Right atrium auricular region (tissue), 2 donors: Measurements from ENCODE around the gene MESD. TPM values are rescaled to one million over a fixed set of nuclear protein-coding genes. Genes with fewer than 3 reads are reported as not detected.

Experiments
- DNase-seq: peaks from one replicate; pipeline ENCODE4 v3.0.0-alpha.2; 2019; ENCODE audit warnings: low spot score
- H3K27ac ChIP-seq, 2 donors: fragments of 200-600 bp; sonication (generic); 1 replicate in 1 of 2; 2 replicates in 1 of 2; pipeline ENCODE4 v1.5.1; 2016 to 2019
- H3K27me3 ChIP-seq, 2 donors: fragments of 200-600 bp; sonication (generic); one replicate each; pipeline versions ENCODE4 v1.5.1 to v1.6.0; 2017 to 2019
- H3K36me3 ChIP-seq: fragments of 200-600 bp; sonication (generic); one replicate; pipeline ENCODE4 v1.5.1; 2016
- H3K4me1 ChIP-seq, 2 donors: fragments of 200-600 bp; sonication (generic); one replicate each; pipeline versions ENCODE4 v1.5.1 to v1.6.0; 2017 to 2019
- H3K4me3 ChIP-seq, 2 donors: fragments of 200-600 bp; sonication (generic); 1 replicate in 1 of 2; 2 replicates in 1 of 2; pipeline ENCODE4 v1.5.1; 2017 to 2019; ENCODE audit warnings: mild to moderate bottlenecking in 1 of 2, moderate library complexity in 1 of 2
- H3K9me3 ChIP-seq, 2 donors: fragments of 200-600 bp; sonication (generic); one replicate each; pipeline ENCODE4 v1.5.1; 2019
- CTCF ChIP-seq, 2 donors: fragments of 200-600 bp; sonication (generic); IDR thresholded peaks; one replicate each; pipeline ENCODE4 v1.5.1; 2019; ENCODE audit warnings: antibody characterized with exemption in 2 of 2
- total RNA-seq, 2 donors: library from RNA; depleted of rRNA; stranded (reverse); fragments of >200 nt; gene quantifications; one replicate each; pipeline ENCODE4 v1.1.0, GENCODE V29; 2016

MESD gene
- total RNA-seq, 2 donors from 2014 or later = 11.3 to 14.5 TPM

- Histone ChIP-seq H3K36me3 (no peaks in the 10 kb centered on the region), H3K27me3 (no peaks in the 10 kb centered on the region), H3K4me1 (peaks cover 0 to 9% of the 10 kb centered on the region in 2 donors), H3K9me3 (no peaks in the 10 kb centered on the region), H3K27ac (no peak overlapping the region), H3K4me3 (no peak overlapping the region)
- no peak for TF ChIP-seq CTCF (IDR thresholded peaks at IDR 0.05)
- peak; percentile 21 for DNase-seq
These were observed 19.0 kb downstream of the MESD start for GRCh38 chr15:80970658-80971057.

GRCh38 chr15:80970018-80970657 lies 19.5 kb downstream of the MESD start:
- peaks cover 0 to 9% of the 10 kb centered on the region in 2 donors for H3K4me1 ChIP-seq
- H3K36me3 ChIP-seq = no peaks in the 10 kb centered on the region
- no peaks in the 10 kb centered on the region for H3K9me3 ChIP-seq
- H3K27ac ChIP-seq = no peak overlapping the region
- peak; percentile 81 to 93 for TF ChIP-seq CTCF (IDR thresholded peaks at IDR 0.05)
- no peak overlapping the region for H3K4me3 ChIP-seq
- H3K27me3 ChIP-seq = no peaks in the 10 kb centered on the region
- peak; percentile 68 for DNase-seq

GRCh38 chr15:80969316-80969715 lies 20.3 kb downstream of the MESD start:
- no peaks in the 10 kb centered on the region for H3K36me3 ChIP-seq
- TF ChIP-seq CTCF (IDR thresholded peaks at IDR 0.05) = no peak
- no peaks in the 10 kb centered on the region for H3K9me3 ChIP-seq
- peaks cover 0 to 9% of the 10 kb centered on the region in 2 donors for H3K4me1 ChIP-seq
- H3K27ac ChIP-seq = no peak overlapping the region
- peak; percentile 54 for DNase-seq
- H3K27me3 ChIP-seq = no peaks in the 10 kb centered on the region
- no peak overlapping the region for H3K4me3 ChIP-seq

GRCh38 chr15:80967991-80968510 lies 21.6 kb downstream of the MESD start:
- Histone ChIP-seq H3K27me3 (no peaks in the 10 kb centered on the region), H3K4me3 (no peak overlapping the region), H3K27ac (no peak overlapping the region), H3K9me3 (no peaks in the 10 kb centered on the region), H3K36me3 (no peaks in the 10 kb centered on the region), H3K4me1 (peaks cover 0 to 9% of the 10 kb centered on the region in 2 donors)
- TF ChIP-seq CTCF (IDR thresholded peaks at IDR 0.05) = no peak
- DNase-seq = peak; percentile 42

- Histone ChIP-seq H3K9me3 (no peaks in the 10 kb centered on the region), H3K36me3 (no peaks in the 10 kb centered on the region), H3K4me1 (peaks cover 0 to 9% of the 10 kb centered on the region in 2 donors), H3K27ac (no peak overlapping the region), H3K4me3 (no peak overlapping the region), H3K27me3 (no peaks in the 10 kb centered on the region)
- TF ChIP-seq CTCF (IDR thresholded peaks at IDR 0.05) = no peak
- DNase-seq = peak; percentile 44
These were observed 22.2 kb downstream of the MESD start for GRCh38 chr15:80967451-80967850.
